ENCODE data around the gene LRP3. TPM values are rescaled to one million over a fixed set of nuclear protein-coding genes. Genes with fewer than 3 reads are reported as not detected.
A peak's percentile ranks its signal among the peaks of the same experiment; 100 is the strongest.

The LRP3 gene
- total RNA-seq, 1 donor = 11.2 TPM

GRCh38 chr19:33238481-33239149 is 44.5 kb downstream of the LRP3 start:
- TF ChIP-seq, protein P1, sequence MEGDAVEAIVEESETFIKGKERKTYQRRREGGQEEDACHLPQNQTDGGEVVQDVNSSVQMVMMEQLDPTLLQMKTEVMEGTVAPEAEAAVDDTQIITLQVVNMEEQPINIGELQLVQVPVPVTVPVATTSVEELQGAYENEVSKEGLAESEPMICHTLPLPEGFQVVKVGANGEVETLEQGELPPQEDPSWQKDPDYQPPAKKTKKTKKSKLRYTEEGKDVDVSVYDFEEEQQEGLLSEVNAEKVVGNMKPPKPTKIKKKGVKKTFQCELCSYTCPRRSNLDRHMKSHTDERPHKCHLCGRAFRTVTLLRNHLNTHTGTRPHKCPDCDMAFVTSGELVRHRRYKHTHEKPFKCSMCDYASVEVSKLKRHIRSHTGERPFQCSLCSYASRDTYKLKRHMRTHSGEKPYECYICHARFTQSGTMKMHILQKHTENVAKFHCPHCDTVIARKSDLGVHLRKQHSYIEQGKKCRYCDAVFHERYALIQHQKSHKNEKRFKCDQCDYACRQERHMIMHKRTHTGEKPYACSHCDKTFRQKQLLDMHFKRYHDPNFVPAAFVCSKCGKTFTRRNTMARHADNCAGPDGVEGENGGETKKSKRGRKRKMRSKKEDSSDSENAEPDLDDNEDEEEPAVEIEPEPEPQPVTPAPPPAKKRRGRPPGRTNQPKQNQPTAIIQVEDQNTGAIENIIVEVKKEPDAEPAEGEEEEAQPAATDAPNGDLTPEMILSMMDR (IDR thresholded peaks at IDR 0.05; ENCODE audit: insufficient read depth, low read depth, low read length) = no peak
- DNase-seq (ENCODE audit: low read depth) = no peak
- H3K4me3 ChIP-seq (ENCODE audit: low read depth, low read length) = no peak overlapping the region

GRCh38 chr19:33239223-33239975 is 45.3 kb downstream of the LRP3 start:
- no peak for DNase-seq (ENCODE audit: low read depth)
- H3K4me3 ChIP-seq (ENCODE audit: low read depth, low read length) = no peak overlapping the region
- TF ChIP-seq, protein P1 (IDR thresholded peaks at IDR 0.05; ENCODE audit: insufficient read depth, low read depth, low read length) = no peak

DNA sequence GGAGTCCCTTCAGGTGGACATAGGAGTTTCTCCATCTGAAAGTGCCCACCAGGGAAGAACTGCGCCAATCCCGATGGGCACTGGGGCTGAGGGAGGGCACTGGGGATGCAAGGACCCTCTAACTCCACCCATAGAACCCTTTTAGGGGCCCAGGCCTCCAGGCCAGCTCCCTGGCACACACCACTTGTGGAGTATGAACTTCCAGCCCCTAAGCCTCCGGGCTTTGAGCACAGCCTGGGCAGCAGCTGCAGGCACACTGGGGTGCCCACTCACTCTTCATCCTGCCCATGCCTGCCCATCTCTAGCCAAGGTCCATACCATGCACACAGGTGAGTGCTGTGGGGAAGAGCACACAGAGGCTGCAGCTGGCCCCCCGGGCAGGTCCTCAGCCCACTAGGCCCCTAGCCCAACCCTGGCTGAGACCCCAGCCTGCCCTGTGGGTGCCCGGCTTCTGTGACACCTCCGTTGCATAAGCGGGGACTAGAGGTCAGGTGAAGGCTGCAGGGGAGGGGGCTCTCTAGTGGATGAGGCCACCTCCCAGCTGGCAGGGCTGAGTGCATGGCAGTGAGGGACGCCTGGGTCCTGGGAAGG is 46.1 kb downstream of the LRP3 start:
- TF ChIP-seq, protein P1 (IDR thresholded peaks at IDR 0.05; ENCODE audit: insufficient read depth, low read depth, low read length) = no peak
- H3K4me3 ChIP-seq (ENCODE audit: low read depth, low read length) = no peak overlapping the region
- no peak for DNase-seq (ENCODE audit: low read depth)

- DNase-seq (ENCODE audit: low read depth) = no peak
- H3K4me3 ChIP-seq (ENCODE audit: low read depth, low read length) = no peak overlapping the region
- TF ChIP-seq, protein P1 (IDR thresholded peaks at IDR 0.05; ENCODE audit: insufficient read depth, low read depth, low read length) = no peak
Measured at GRCh38 chr19:33241091-33241529, 47.0 kb downstream of the LRP3 start.

DNA sequence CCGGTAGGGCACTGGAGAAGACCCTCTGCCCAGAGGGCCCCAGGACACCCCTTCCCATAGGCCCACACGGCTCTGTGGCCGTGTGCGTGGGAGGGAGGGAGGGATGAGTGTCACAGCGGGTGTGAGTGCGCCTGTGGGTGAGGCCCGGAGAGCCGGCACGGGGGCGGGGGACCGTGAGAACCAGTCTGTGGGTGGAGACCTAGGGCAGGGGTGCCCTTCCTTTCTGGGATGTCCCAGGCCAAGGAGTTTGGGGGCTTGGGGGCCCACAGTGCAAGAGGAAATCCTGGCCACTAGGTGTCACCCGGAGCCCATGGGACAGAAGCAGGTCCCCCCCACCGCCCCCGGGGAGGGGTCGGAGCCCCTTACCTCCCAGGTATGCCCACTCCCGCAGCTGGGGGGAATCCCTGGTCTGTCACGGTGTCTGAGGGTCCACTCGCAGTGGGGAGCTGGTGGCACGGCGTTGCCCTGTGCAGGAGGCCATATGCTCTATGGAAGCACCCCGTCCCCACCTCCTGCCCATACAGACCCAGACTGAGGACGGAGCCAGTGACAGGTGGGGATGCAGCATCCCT is 47.5 kb downstream of the LRP3 start:
- no peak overlapping the region for H3K4me3 ChIP-seq (ENCODE audit: low read depth, low read length)
- TF ChIP-seq, protein P1 (IDR thresholded peaks at IDR 0.05; ENCODE audit: insufficient read depth, low read depth, low read length) = peak; percentile 63
- no peak for DNase-seq (ENCODE audit: low read depth)

DNA sequence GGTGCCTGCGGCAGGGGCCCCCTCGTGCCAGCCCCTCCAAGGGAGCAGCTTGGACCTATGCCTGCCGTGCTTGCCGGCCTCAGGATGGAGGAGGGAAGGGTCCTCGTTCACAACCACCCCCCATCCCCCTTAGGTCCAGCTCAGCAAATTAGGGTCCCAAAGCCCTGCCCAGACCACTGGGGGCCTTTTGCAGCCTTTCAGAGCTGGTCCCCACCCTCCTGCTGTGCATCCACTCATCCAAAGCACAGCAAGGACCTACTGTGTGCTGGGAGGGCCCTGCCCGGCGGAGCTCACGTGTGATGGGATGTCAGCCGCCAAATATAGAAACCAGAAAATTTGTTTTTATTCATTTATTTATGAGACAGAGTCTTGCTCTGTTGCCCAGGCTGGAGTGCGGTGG is 48.0 kb downstream of the LRP3 start:
- no peak overlapping the region for H3K4me3 ChIP-seq (ENCODE audit: low read depth, low read length)
- DNase-seq (ENCODE audit: low read depth) = no peak
- TF ChIP-seq, protein P1 (IDR thresholded peaks at IDR 0.05; ENCODE audit: insufficient read depth, low read depth, low read length) = no peak

Measured in fibroblast of villous mesenchyme (primary cell).